Fibroblast of lung (primary cell): ENCODE data around the gene C1QTNF4.

Experiments used
- EZH2 ChIP-seq: IDR thresholded peaks from 2 replicates; pipeline ENCODE4 v1.5.1; 2012; ENCODE audit warnings: low read length, control low read depth, mild to moderate bottlenecking; ENCODE audit errors: missing control alignments
- TF ChIP-seq, protein P1 (sequence below), 2 donors: IDR thresholded peaks in 1 of 2; conservative IDR thresholded peaks in 1 of 2; 1 replicate in 1 of 2; 2 replicates in 1 of 2; pipeline ENCODE4 v1.5.1; 2011 to 2012; ENCODE audit warnings: low read length in 2 of 2, control low read depth in 1 of 2, inconsistent platforms in 1 of 2, low read depth in 1 of 2, mild to moderate bottlenecking in 1 of 2

DNA sequence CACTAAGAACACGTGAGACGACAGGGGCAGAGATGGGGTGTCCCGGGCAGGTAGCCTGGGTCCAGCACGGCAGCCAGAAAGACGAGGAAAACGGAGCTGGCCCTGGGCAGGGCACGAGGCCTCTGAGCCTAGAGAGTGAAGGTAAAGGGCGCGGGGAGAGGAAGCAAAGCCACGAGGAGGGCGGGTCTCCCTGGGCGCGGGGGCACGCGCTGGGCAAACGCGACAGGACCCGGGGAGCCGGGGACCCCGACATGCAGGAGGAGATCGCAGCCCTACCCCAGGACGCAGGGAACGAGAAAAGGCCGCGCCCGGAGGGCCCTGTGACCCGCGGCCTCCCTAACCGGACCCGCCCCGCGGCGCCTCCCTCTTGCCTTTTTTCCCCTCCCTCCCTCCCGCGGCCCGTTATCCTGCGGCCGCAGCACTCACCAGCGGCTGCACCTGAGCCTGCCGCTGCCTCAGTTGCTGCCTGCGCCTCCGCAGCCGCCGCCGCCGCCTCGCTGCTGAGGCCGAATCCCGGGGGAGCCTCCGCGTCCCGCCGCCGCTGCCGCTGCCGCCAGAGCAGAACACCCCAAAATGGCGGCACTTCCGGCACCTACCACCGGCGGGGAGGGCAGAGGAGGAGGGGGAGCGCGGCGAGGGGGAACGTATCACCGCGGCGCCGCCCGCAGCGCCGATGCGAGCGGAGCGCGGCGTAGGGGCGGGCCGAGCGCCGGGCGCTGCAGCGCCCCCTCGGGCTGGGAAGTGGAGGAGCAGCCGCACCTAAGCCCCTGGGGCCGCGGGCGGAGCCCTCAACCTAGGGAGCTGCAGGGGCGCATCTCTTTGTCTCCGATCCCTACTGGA, 41.4 kb downstream of the C1QTNF4 start, which contains the start of gene CELF1:
- TF ChIP-seq, protein P1, sequence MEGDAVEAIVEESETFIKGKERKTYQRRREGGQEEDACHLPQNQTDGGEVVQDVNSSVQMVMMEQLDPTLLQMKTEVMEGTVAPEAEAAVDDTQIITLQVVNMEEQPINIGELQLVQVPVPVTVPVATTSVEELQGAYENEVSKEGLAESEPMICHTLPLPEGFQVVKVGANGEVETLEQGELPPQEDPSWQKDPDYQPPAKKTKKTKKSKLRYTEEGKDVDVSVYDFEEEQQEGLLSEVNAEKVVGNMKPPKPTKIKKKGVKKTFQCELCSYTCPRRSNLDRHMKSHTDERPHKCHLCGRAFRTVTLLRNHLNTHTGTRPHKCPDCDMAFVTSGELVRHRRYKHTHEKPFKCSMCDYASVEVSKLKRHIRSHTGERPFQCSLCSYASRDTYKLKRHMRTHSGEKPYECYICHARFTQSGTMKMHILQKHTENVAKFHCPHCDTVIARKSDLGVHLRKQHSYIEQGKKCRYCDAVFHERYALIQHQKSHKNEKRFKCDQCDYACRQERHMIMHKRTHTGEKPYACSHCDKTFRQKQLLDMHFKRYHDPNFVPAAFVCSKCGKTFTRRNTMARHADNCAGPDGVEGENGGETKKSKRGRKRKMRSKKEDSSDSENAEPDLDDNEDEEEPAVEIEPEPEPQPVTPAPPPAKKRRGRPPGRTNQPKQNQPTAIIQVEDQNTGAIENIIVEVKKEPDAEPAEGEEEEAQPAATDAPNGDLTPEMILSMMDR (conservative IDR thresholded peaks at IDR 0.05 in 1 of 2, IDR thresholded peaks at IDR 0.05 in 1 of 2; ENCODE audit: low read depth in 1 of 2, low read length in 2 of 2) = peak; percentile 39 to 73
- no peak for TF ChIP-seq EZH2
